GM21528 (cell line): ENCODE measurements around the gene UNC5A.

Experiments used
- ATAC-seq: cut with Tn5 transposase; IDR thresholded peaks from one replicate; pipeline ENCODE4 v1.9.1; 2021; ENCODE audit warnings: mild to moderate bottlenecking, moderate library complexity; ENCODE audit not compliant: unreplicated experiment, low FRiP score

Gene UNC5A

DNA sequence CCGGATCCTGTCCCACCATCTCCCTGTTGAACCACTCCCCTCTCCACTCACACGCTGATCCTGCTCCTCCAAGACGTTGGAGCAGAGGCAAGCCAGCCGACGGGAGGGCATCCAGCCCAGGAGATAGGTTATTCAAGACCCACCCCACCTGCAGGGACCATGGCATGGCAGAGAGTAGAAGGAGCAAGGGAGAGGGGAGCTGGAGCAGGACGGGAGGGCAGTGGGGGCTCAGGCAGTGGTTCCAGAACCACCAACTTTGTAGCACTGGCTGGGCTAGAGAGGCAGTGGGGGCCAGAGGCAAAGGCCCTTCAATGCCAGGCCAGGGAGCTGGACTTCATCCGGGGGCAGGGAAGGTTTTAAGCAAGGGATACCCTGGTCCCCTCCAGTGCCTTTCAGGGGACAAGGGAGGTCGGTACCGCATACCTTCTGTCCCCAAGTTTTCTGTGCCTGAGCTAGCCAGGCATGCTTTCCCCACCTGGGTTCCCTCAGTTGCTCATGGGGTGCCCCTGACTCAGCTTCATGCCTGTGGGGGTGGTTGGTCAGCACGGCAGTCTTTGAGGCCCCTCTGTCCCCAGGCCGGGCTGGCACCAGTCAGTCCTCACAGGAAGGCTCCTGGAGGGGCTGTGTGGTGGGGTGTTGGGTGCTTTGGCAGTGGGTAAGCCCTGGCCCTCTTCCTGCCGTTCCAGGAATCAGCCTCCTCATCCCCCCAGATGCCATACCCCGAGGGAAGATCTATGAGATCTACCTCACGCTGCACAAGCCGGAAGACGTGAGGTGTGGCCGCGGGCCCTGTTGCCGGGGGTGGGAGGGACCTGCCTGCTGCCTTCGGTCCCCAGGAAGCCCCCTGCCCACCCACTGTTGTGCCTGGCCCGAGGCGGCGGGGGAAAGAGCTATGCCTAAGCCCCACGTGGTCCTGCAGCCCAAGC is 66.4 kb downstream of the UNC5A start:
- no peak for ATAC-seq

DNA sequence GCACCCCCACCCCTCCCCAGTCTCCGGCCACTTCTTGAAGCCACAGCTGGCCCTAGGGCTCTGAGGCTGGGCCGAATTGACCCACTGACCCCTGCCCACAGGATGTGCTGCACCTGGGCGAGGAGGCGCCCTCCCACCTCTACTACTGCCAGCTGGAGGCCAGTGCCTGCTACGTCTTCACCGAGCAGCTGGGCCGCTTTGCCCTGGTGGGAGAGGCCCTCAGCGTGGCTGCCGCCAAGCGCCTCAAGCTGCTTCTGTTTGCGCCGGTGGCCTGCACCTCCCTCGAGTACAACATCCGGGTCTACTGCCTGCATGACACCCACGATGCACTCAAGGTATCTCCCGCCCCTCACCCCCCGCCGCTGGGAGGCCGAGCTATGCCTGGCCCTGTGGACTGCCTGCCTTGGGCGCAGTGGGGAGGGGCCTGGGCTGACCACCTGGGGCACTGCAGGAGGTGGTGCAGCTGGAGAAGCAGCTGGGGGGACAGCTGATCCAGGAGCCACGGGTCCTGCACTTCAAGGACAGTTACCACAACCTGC is 67.5 kb downstream of the UNC5A start:
- no peak for ATAC-seq

DNA sequence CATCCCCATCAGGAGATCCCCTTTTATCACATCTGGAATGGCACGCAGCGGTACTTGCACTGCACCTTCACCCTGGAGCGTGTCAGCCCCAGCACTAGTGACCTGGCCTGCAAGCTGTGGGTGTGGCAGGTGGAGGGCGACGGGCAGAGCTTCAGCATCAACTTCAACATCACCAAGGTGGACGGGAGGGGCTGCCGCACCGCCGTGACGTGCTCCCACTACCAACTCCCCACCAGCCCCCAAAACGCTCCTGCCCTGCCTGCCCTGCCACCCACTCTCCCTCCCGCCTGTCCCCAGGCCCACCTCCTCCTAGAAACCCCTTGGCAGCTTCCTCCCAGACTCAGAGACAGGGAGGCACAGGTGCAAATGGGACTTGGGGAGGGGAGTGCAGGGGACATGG is 68.1 kb downstream of the UNC5A start:
- ATAC-seq = no peak

DNA sequence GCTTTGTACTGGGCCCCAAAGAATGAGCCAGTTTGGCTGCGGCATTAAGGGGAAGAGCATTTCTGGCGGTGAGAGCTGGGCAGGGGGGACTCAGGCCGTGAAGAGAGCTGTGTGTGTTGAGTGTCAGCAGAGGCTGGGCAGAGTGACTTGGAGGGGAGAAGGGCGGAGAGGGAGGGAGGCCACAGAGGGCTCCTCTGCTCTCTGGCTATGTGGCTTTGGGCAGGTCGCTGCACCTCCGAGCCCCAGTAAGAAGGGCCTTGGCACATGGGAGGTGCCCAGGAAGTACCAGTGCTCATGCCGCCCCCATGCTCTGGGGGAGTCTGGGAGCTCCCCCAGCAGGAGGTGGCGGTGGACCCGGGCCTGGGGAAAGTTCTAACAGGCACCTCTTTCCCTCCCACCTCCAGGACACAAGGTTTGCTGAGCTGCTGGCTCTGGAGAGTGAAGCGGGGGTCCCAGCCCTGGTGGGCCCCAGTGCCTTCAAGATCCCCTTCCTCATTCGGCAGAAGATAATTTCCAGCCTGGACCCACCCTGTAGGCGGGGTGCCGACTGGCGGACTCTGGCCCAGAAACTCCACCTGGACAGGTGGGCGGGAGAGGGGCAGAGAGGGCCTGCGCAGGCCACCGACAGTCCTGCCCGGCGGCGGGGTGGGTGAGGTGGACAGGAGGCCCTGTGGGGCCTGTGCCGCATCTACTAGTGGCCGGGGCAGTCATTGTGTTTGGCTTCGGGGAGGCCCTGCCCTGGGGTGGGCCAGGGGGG is 68.7 kb downstream of the UNC5A start:
- no peak for ATAC-seq

DNA sequence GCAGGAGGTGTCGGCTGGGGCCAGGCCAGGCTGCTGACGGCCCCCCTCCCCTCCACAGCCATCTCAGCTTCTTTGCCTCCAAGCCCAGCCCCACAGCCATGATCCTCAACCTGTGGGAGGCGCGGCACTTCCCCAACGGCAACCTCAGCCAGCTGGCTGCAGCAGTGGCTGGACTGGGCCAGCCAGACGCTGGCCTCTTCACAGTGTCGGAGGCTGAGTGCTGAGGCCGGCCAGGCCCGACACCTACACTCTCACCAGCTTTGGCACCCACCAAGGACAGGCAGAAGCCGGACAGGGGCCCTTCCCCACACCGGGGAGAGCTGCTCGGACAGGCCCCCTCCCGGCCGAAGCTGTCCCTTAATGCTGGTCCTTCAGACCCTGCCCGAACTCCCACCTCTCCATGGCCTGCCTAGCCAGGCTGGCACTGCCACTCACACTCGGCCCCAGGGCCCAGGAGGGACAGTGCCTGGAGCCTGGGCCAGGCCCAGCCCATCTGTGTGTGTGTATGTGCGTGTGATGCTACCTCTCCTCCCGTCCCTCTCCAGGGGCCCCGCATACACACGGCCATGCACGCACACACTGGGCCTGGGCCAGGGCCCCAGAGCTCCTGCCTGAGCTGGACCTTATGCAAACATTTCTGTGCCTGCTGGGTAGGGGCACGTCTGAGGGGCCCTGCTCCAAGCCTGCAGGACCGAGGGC is 69.5 kb downstream of the UNC5A start:
- no peak for ATAC-seq

DNA sequence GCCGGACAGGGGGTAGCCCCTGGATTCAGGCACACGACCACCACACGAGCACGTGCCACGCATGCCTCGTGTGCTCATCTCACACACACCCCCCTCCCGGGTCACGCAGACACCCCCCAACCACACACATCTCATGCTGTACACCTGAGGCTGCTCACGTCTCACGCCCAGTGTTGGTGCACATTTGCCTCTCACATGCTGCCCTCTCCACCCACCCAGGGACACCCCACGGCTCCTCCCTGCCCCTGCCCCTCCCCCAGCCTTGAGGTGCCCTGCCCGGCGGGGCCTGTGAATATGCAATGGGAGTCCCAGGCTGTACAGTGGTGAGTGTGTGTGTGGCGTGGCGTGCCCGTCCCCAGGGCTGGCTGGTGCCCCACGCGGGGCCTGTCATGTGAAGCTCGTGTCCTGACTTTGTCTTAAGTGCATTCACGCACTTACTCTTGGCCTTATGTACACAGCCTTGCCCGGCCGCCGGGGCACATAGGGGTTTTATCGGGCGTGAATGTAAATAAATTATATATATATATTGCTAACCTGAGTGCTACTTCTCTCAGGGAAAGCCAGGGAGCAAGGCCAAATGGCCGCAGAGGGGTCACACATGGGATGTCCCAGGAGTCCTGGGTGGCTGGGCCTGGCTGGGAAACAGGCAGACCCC is 70.1 kb downstream of the UNC5A start:
- ATAC-seq = no peak

DNA sequence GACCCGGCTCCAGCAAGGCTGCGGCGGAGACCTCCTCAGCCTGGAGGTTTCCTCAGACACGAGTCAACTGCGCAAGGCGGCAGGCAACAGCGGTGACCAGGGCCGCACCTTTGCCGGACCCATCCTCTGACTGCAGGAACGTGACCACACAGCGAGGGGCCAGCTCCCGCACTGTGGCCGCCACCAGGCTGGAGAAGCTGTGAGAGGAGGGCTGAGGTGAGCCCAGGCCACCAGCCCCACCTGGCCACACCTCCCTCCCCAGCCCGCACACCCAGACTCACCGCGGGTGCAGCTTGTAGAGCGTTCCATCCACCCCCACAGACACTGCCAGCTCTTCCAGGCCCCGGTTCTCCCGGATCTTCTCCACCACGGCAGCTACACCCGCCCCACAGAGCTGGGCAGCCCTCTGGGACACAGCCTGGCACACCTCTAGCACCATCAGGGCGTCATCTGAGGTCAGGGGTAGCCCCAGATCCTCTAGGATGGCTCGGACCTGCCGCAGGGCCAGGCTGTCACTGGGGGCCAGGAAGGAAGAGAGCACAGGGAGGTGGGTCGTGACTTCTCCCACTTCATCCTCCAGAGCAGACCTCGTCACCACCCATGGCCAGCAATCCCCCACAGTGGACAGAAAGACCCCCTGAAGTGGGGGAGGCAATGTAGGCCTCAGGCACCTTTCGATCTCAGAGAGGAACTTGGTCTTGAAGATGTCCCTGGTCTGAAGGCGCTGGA is 70.8 kb downstream of the UNC5A start:
- no peak for ATAC-seq

DNA sequence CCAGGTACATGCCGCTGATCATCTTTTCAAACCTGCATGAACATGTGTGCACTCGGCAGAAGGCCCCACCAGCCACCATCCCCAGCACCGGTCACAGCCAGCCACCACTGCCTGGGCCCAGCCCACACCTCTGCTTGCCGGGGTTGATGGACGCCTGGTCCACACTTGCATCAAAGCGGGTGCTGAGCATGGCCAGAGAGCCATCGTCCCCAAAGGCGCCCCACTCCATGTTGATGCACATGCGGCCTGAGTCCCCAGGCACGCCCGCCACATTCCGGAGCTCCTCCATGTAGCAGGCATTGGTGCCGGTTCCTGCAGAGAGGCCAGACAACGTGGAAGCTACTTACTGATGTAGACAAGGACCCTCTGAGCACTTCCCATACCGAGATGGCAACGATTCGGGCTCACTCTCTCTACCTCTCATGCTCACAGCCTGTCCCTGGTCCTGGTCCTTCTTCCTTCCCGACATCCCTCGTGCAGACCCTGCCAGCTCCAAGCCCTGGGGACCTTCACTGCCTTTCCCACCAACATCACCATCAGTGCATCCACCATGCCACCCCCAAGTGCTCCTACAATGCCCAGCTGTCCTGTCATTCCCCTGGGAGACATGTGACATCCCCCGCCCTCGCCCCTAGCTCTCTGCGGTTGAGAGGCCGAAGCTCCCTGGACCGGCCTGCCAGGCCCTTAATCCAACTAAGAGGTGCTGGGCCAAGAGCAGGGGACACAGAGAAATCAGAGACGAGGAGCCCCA is 71.6 kb downstream of the UNC5A start:
- ATAC-seq = no peak

DNA sequence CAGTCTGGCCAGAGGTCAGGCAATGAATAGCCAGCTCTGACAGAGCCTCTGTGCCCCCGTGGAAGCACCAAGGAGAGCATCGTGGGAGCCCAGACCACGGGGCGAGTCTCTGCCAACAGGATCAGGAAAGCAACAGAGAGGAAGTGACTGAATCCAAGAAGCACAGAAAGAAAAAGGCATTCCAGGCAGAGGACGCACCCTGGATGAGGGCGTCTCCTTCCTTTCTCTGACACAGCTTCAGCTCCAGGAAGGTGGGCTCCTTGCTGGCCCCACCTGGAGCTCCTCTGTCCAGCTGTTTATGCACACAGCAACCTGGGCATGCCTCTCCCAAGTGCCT is 72.2 kb downstream of the UNC5A start:
- no peak for ATAC-seq

DNA sequence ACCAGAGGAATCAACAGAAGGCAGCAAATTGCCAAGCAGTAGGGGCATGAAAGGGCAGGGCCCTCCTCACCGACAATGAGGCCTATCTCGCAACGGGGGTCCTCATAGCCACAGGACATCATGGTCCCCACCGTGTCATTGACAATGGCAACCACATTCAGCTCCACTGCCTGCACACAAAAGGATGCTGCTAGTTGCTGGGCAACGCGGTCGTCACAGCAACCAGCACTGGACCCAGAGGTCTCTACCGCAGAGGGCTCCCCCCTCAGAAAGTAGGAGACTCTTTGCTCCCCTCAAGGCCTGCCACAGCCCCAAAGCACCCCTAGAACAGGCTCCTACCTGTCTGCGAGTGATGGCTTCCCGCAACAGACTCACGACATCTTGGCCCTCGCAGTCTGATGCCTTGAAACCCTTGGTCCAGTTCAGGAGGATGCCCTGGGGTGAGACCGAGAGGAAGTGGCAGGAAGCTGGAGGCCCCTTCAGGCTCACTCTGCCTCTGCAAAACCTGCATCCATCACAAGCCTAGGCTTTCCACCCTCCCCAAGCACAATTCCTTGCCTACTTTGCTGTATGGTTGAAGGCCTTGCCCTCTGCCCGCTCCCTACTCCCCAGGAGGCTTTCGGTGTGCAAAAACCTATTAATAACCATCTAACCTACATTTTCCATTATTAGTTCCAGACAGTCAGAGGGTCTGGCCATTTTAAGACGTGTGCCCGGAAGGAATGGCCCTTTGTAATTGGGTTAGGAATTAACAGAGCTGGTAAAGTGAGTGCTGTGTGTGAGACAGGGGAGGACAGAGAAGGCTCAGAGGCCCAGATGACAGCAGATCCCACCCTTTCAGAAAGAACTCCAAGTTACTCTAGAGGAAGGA is 73.6 kb downstream of the UNC5A start:
- no peak for ATAC-seq

DNA sequence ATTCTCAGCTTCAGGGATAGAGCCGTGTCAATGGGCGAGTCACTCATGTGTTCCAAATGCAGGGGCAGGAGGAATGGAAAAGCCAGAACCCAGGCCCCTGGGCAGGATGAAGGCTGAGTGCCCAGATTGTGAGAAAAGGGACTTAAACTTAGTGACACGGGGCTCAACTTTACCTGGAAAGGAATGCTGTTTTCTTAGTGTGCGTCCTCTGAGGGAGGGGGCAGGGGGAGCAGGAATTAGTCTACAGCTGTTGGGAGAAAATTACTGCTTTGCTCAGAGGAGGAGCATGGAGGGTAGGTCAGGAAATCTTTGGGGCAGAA is 74.2 kb downstream of the UNC5A start:
- ATAC-seq = no peak

DNA sequence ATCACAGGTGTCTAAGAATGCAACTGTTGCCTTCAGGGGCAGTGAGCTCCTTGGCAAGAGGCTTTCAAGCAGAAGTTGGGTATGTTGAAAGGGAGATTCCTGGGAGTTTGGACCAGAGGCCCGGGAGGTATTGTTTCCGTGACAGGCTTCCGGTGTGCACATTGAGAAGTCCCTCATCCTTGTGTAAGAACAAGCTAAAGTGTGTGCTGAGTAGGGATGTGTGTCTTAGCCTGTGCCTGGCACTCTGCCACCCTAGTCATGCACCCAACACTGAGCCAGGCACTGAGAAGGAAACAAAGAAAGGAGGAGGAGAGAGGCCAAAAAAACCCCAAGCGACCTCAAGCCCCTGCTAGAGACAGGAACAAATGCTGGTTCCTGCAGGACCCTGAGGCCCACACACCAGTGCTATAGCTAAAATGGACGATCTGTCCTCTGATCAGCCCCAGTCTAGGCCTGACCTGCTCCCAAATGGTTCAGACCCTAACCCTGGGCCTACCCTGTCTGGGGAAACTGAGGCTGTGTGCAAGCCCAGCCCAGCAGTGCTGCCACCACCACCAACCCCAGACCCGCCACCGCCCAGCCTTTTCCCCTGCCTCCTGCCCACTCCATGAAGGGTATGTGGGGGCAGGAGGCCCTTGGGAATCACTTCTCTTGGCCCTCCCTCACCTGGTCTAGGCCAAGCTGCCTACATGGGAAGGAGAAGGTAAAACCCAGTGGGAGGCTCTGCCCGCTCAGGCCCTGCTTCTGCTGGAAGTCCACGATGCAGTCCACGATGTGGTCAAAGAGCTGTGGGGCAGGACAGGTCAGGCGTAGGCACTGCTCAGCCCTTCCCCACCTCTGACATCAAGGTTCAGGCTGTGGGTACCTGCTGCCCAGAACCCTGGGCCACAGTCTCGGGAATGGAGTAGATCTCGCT is 76.2 kb downstream of the UNC5A start:
- no peak for ATAC-seq

DNA sequence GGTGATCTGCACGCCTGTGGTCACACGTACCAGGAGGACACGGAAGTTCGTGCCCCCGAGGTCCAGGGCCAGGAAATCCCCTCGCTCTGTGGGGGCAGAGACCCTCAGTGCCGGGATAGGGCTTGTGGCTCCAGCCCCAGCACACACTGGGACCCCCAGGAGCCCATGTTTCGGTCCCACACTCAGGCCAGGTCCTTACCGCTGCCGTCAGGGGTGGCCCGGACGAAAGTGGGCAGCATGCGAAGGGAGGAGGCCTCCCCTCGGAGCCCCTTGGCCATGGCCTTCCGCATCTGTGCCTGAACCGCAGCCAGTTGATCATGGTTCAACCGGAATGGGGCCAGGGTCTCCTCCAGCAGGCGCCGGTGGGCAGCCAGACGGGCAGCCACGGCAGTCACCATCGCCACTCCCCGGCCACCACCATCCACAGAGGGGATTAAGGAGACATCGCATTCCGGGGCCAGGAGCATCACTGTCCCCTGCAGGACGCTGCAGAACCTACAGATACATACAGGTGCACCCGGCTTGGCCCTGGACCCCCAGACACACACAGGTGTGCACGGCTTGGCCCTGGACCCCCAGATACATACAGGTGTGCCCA is 77.0 kb downstream of the UNC5A start:
- ATAC-seq = no peak

DNA sequence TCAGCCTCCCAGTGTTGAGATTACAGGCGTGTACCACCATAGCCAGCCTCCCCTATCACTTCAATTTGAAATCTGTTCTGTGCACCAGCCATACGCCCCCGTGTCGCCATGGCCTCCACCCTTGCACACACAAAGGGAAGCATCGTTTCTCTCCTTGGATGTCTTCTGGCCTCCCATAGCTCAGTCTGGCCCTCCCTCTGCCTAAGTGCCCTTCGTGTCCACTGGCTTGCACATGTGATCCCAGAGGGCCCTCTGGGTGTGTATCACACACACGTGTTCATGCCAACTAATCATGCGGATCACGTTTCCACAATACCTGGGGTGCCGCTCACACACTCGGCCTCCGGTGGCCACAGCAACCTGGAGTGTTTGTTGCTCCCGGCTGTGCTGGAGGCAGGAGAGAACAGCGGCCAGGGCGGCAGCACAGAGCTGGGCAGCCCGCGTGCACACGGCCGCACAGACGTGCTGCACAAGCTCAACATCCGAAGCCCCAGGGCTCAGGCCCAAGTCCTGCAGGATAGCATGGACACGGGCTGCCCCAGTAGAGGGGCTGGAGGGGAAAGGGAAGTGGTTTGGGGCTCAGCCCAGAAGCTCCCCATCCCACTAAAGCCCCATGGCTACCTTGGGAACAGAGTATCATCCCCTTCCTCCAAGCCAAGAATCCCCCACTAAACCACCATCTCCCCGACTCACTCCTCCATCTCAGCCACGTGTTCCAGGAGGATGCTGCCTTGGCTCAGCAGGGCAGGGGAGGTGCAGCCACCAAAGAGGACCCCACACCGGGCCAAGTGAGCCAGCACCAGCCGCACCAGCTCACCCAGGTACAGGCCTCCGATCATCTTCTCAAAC is 77.9 kb downstream of the UNC5A start:
- no peak for ATAC-seq

DNA sequence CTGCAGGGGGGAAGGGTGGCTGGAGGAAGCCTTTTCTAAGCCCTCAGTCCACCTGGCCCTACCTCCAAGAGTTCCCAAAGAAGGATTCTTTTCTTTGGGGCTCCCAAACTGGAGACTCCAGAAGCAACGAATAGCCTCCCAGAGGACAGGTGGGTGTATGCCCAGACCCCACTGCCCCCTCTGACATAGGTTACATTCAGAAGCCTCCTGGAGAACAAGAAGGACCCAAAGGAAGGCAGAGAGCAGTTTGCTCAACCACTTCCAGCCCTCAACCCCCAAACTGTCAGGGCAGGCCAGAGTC is 78.5 kb downstream of the UNC5A start:
- no peak for ATAC-seq
